Measurements from ENCODE around the gene HIPK2. TPM values are rescaled to one million over a fixed set of nuclear protein-coding genes. Genes with fewer than 3 reads are reported as not detected.

The HIPK2 gene
- total RNA-seq, 1 donor = 12.7 TPM

- TF ChIP-seq CTCF (IDR thresholded peaks at IDR 0.05; ENCODE audit: extremely low read depth, low read depth, low read length) = no peak
Observed at GRCh38 chr7:139650429-139651100, 127.2 kb downstream of the HIPK2 start.

GRCh38 chr7:139648941-139649425, 128.8 kb downstream of the HIPK2 start:
- TF ChIP-seq CTCF (IDR thresholded peaks at IDR 0.05; ENCODE audit: extremely low read depth, low read depth, low read length) = no peak
- Histone ChIP-seq H3K79me2 (ENCODE audit: insufficient read depth, low read length) (peaks cover 86% of the 10 kb centered on the region), H3K9me3 (ENCODE audit: low read depth, low read length) (no peaks in the 10 kb centered on the region), H3K4me2 (ENCODE audit: insufficient read depth, low read length) (no peak overlapping the region), H3K27me3 (ENCODE audit: insufficient read depth, low read length) (no peaks in the 10 kb centered on the region), H3K36me3 (ENCODE audit: insufficient read depth, low read length) (peaks cover 16% of the 10 kb centered on the region), H4K20me1 (ENCODE audit: insufficient read depth, low read length) (peaks cover 12% of the 10 kb centered on the region), H2AFZ (ENCODE audit: low read length) (no peak overlapping the region), H3K4me3 (ENCODE audit: insufficient read depth, low read length) (no peak overlapping the region), H3K27ac (ENCODE audit: low read depth, low read length) (peak overlapping the region; percentile 42), H3K4me1 (ENCODE audit: insufficient read depth, low read length) (peaks cover 21% of the 10 kb centered on the region)
- no peak for DNase-seq (ENCODE audit: insufficient read length, low spot score, missing footprints)

More at GRCh38 chr7:139650429-139651100, 127.2 kb downstream of the HIPK2 start:
- peaks cover 12% of the 10 kb centered on the region for H3K36me3 ChIP-seq (ENCODE audit: insufficient read depth, low read length)
- H3K4me3 ChIP-seq (ENCODE audit: insufficient read depth, low read length) = no peak overlapping the region
- H3K9me3 ChIP-seq (ENCODE audit: low read depth, low read length) = no peaks in the 10 kb centered on the region
- H3K4me2 ChIP-seq (ENCODE audit: insufficient read depth, low read length) = no peak overlapping the region
- peaks cover 87% of the 10 kb centered on the region for H3K79me2 ChIP-seq (ENCODE audit: insufficient read depth, low read length)
- H3K27ac ChIP-seq (ENCODE audit: low read depth, low read length) = no peak overlapping the region
- H2AFZ ChIP-seq (ENCODE audit: low read length) = no peak overlapping the region
- no peak for DNase-seq (ENCODE audit: insufficient read length, low spot score, missing footprints)
- no peaks in the 10 kb centered on the region for H3K27me3 ChIP-seq (ENCODE audit: insufficient read depth, low read length)
- peaks cover 21% of the 10 kb centered on the region for H3K4me1 ChIP-seq (ENCODE audit: insufficient read depth, low read length)
- H4K20me1 ChIP-seq (ENCODE audit: insufficient read depth, low read length) = peaks cover 11% of the 10 kb centered on the region

GRCh38 chr7:139648391-139648861, 129.4 kb downstream of the HIPK2 start:
- H3K27me3 ChIP-seq (ENCODE audit: insufficient read depth, low read length) = no peaks in the 10 kb centered on the region
- H3K36me3 ChIP-seq (ENCODE audit: insufficient read depth, low read length) = peaks cover 17% of the 10 kb centered on the region
- TF ChIP-seq CTCF (IDR thresholded peaks at IDR 0.05; ENCODE audit: extremely low read depth, low read depth, low read length) = no peak
- no peak overlapping the region for H3K4me3 ChIP-seq (ENCODE audit: insufficient read depth, low read length)
- no peaks in the 10 kb centered on the region for H3K9me3 ChIP-seq (ENCODE audit: low read depth, low read length)
- H2AFZ ChIP-seq (ENCODE audit: low read length) = no peak overlapping the region
- no peak for DNase-seq (ENCODE audit: insufficient read length, low spot score, missing footprints)
- no peak overlapping the region for H3K4me2 ChIP-seq (ENCODE audit: insufficient read depth, low read length)
- H3K27ac ChIP-seq (ENCODE audit: low read depth, low read length) = peak overlapping the region; percentile 42
- H3K79me2 ChIP-seq (ENCODE audit: insufficient read depth, low read length) = peaks cover 88% of the 10 kb centered on the region
- peaks cover 12% of the 10 kb centered on the region for H4K20me1 ChIP-seq (ENCODE audit: insufficient read depth, low read length)
- peaks cover 21% of the 10 kb centered on the region for H3K4me1 ChIP-seq (ENCODE audit: insufficient read depth, low read length)

- peaks cover 12% of the 10 kb centered on the region for H4K20me1 ChIP-seq (ENCODE audit: insufficient read depth, low read length)
- no peak for DNase-seq (ENCODE audit: insufficient read length, low spot score, missing footprints)
- peaks cover 89% of the 10 kb centered on the region for H3K79me2 ChIP-seq (ENCODE audit: insufficient read depth, low read length)
Observed at GRCh38 chr7:139647814-139648390, 129.9 kb downstream of the HIPK2 start.

More at GRCh38 chr7:139647814-139648390, 129.9 kb downstream of the HIPK2 start:
- TF ChIP-seq CTCF (IDR thresholded peaks at IDR 0.05; ENCODE audit: extremely low read depth, low read depth, low read length) = no peak
- no peaks in the 10 kb centered on the region for H3K9me3 ChIP-seq (ENCODE audit: low read depth, low read length)
- H2AFZ ChIP-seq (ENCODE audit: low read length) = no peak overlapping the region
- H3K36me3 ChIP-seq (ENCODE audit: insufficient read depth, low read length) = peaks cover 20% of the 10 kb centered on the region
- peaks cover 21% of the 10 kb centered on the region for H3K4me1 ChIP-seq (ENCODE audit: insufficient read depth, low read length)
- H3K4me2 ChIP-seq (ENCODE audit: insufficient read depth, low read length) = no peak overlapping the region
- no peaks in the 10 kb centered on the region for H3K27me3 ChIP-seq (ENCODE audit: insufficient read depth, low read length)
- peak overlapping the region; percentile 42 for H3K27ac ChIP-seq (ENCODE audit: low read depth, low read length)
- no peak overlapping the region for H3K4me3 ChIP-seq (ENCODE audit: insufficient read depth, low read length)
